HFF-Myc (cell line): ENCODE measurements around the gene FGF4.
"Not testable (repeated sequence)": the region's sequence is repeated elsewhere in the genome, so short reads cannot be mapped to it uniquely, and the experiment has no call there.

Source experiments
- DNase-seq: peaks from one replicate; pipeline ENCODE4 v3.0.0-alpha.2; 2011; ENCODE audit warnings: low read depth; ENCODE audit errors: extremely low read depth
- H3K4me3 ChIP-seq: replicated peaks from 2 replicates; pipeline ENCODE4 v1.5.1; 2011; ENCODE audit warnings: low read depth, mild to moderate bottlenecking, control low read depth, low read length
- TF ChIP-seq, protein P1 (sequence below): IDR thresholded peaks from 2 replicates; pipeline ENCODE4 v1.5.1; 2012; ENCODE audit warnings: mild to moderate bottlenecking, low read depth, low read length, control low read depth; ENCODE audit errors: missing control alignments

Gene FGF4

DNA sequence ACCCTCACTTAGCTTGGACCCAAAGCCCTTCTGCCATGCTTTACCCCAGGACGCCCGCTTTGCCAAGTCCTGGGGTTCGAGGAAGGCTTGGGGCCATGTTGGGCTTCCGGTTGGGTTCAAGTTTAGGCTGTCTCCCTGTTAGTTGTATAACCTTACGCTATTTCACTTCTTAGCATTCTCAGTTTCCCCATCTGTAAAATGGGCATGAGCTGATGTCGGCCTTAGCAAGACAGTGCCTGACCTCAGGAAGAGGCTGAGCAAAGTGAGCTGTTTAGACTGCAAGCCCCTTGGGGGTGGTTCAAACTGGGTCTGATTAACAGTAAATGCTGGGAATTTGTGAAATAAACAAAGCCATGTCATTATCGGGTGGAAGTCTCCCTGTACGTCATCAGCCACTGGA is 3.2 kb upstream of the FGF4 start:
- TF ChIP-seq, protein P1, sequence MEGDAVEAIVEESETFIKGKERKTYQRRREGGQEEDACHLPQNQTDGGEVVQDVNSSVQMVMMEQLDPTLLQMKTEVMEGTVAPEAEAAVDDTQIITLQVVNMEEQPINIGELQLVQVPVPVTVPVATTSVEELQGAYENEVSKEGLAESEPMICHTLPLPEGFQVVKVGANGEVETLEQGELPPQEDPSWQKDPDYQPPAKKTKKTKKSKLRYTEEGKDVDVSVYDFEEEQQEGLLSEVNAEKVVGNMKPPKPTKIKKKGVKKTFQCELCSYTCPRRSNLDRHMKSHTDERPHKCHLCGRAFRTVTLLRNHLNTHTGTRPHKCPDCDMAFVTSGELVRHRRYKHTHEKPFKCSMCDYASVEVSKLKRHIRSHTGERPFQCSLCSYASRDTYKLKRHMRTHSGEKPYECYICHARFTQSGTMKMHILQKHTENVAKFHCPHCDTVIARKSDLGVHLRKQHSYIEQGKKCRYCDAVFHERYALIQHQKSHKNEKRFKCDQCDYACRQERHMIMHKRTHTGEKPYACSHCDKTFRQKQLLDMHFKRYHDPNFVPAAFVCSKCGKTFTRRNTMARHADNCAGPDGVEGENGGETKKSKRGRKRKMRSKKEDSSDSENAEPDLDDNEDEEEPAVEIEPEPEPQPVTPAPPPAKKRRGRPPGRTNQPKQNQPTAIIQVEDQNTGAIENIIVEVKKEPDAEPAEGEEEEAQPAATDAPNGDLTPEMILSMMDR: no peak
- H3K4me3 ChIP-seq: no peak overlapping the region
- no peak for DNase-seq

DNA sequence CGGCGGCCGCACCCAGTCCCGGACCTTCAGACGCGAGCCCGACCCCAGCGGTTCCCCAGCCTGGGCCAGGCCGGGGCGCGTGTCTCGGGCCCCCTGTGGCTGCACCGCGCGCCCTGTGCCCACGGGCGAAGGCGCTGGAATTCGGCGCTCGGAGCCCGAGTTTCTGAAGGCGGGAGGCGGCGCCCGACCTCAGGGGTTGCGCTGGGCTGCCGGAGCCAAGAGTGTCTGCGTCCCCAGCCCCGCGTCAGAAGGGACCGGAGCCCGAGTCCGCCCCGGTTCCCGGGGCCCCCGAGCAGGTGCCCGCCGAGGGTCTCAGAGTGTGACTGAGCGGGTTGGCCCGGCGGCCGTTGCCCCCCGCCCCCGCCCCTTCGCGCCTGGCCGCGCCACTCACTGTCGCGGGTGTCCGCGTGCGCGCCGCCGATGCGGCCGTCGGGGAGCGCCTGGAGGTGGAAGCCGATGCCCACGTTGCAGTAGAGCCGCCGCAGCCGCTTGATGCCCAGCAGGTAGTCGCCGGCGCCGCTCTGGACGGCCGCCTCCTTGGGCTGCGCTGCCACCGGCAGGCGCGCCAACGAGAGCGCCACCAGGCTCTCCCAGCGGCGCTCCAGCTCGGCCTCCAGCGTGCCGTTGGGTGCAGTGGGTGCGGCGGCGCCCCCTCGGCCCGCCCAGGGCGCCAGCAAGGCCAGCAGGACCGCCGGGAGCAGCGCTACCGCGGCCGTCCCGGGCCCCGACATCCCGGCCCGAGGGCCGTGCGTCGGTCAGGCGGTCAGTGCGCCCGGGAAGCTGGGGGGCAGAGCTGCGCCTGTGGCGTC is 583 bp downstream of the FGF4 start:
- TF ChIP-seq, protein P1: no peak
- no peak overlapping the region for H3K4me3 ChIP-seq
- no peak for DNase-seq

DNA sequence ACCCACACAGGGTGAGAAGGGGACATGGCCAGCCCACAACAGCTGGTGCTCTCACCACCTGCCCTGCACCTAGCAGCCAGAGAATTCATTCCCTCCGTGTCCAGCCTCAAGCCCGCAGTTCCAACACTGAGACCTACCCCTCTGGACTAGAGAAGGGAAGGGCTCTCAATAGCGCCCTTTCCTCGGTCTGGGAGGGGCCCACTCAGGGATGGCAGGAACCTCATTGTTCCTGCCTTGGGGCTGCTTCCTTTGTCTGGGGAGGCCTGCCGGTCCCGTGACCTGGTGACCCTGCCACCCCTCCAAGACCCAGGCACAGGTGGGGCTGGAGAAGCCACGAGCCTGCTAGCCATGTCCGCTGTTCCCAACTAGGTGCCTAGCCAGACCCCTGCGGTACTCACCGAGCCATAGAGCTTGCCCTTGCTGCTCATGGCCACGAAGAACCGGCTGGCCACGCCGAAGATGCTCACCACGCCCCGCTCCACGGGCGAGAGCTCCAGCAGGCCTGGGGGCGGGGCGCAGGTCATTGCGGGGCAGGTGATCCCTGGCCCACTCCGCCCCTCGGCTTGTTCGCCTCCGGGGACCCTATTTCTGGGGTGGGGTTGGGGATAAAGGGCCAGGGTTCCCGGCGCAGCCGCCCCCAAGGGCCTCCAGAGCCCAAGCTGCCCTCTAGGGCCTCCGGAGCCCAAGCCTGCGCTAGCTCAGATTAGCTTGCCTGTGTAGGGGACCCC is 1.4 kb downstream of the FGF4 start:
- TF ChIP-seq, protein P1: no peak
- DNase-seq: no peak
- no peak overlapping the region for H3K4me3 ChIP-seq

DNA sequence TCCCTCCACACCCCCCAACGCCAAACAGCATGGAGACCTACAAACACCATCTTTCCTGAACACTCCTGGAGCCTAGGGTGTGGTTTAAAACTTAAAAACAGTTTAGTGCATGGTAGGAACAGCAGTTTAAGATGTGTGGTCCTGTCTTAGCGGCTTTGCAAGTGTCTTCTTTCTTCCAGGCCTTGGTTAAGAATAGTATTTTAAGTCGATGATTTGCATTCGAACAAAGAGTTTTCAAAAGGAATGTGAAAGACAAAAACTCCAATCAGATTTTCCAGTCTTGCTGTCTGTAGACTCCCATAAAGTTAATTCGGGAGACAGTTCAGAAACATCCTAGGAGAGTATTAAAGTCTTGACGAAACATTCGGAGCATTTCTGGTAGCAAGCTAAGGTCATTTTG is 3.7 kb downstream of the FGF4 start:
- H3K4me3 ChIP-seq: no peak overlapping the region
- TF ChIP-seq, protein P1: no peak
- no peak for DNase-seq

DNA sequence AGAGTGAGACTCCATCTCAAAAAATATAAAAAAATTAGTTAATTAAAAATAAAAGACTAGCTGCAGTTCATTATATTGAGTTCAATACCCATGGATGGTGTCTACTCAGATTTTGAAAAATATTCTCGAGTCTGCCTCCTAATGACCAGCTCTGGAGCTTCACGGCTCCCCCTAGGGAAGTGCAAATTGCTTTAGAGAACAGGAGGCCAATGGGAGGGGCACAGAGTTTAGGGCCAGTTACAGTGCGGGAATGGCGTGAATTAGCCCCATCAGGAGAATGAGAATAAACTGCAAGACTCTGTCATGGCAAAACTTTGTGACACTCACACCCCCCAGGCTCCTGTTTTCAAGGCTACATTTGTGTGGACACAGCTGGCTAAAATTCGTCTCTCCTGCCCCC is 4.6 kb downstream of the FGF4 start:
- no peak overlapping the region for H3K4me3 ChIP-seq

DNA sequence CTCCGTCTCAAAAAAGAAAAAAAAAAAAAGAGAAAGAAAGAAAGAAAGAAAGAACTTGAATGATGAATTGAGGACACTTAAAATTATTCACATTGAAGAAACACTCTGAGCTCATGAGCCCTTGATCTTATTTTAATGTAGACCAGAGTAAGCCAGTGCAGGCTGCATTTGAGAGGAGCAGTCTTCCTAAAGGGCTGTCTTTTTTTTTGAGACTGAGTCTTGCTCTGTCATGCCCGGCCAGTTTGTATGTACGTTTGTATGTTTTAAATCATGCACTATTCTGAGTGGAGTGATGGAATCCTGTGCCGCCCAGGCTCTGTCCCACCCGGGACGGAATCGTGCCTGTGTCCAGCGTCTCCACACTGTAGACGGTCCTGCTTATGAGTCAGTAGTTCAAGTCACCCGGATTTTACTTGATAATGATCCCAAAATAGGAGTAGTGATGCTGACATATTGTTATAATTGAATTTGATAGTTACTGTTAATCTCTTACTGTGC is 9.6 kb downstream of the FGF4 start:
- no peak for DNase-seq

More for the DNA sequence above, 4.6 kb downstream of the FGF4 start:
- DNase-seq: no peak
- TF ChIP-seq, protein P1: no peak

DNA sequence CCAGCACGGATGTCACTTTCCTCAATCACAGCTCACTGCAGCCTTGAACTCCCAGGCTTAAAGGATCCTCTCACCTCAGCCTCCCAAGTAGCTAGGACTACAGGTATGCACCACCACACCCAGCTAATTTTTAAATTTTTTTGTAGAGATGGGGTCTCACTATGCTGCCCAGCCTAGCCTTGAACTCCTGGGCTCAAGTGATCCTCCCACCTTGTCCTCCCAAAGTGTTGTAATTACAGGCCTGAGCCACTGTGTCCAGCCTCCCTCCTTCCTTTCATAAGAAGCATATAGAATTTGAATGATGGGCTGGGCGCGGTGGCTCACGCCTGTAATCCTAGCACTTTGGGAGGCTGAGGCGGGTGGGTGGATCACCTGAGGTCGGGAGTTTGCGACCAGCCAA is 10.2 kb downstream of the FGF4 start:
- DNase-seq, H3K4me3 ChIP-seq: not testable (repeated sequence)

More for the DNA sequence above, 9.6 kb downstream of the FGF4 start:
- no peak overlapping the region for H3K4me3 ChIP-seq
- TF ChIP-seq, protein P1: no peak
